OCI-LY7 (cell line): Measurements from ENCODE around the gene MYO16. TPM values are rescaled to one million over a fixed set of nuclear protein-coding genes. Genes with fewer than 3 reads are reported as not detected.
A peak's percentile ranks its signal among the peaks of the same experiment; 100 is the strongest.

Source experiments
- BruUV-seq: library from RNA; stranded (reverse); fragments of 400-500 nt; replicated peaks from 2 replicates; lab custom pipeline; 2021; lab: Mats Ljungman, UMichigan
- CTCF ChIA-PET: fragments of 300-600 bp; sonication (Branson Sonifier 250); formaldehyde crosslinking; loops from one replicate; lab custom pipeline; 2022; ENCODE audit warnings: antibody characterized with exemption; ENCODE audit not compliant: unreplicated experiment; lab: Charles Lee
- POLR2A ChIA-PET: fragments of 300-600 bp; sonication (Branson Sonifier 250); formaldehyde crosslinking; loops from one replicate; lab custom pipeline; 2022; ENCODE audit warnings: antibody characterized with exemption; lab: Charles Lee
- DNase-seq: peaks from one replicate; pipeline ENCODE4 v3.0.0-alpha.2; 2015; ENCODE audit warnings: low spot score
- H2AFZ ChIP-seq: fragments of 200-600 bp; sonication (generic), shearing (Covaris generic); 2 replicates; pipeline ENCODE4 v1.6.1; 2014; ENCODE audit warnings: mild to moderate bottlenecking, antibody characterized with exemption, low read length, moderate library complexity
- H3K27ac ChIP-seq: fragments of 200-600 bp; sonication (generic); 2 replicates; pipeline ENCODE4 v1.5.1; 2014; ENCODE audit warnings: mixed run types, low read depth, mild to moderate bottlenecking, moderate library complexity, low read length, inconsistent platforms; ENCODE audit not compliant: poor library complexity, severe bottlenecking
- H3K36me3 ChIP-seq: fragments of 200-600 bp; sonication (generic); 2 replicates; pipeline ENCODE4 v1.6.1; 2014; ENCODE audit warnings: mild to moderate bottlenecking, antibody characterized with exemption, low read length, moderate library complexity, mixed read lengths; ENCODE audit not compliant: insufficient read depth
- H3K4me1 ChIP-seq: fragments of 200-600 bp; sonication (generic); 2 replicates; pipeline ENCODE4 v1.5.1; 2014; ENCODE audit warnings: mild to moderate bottlenecking, low read length; ENCODE audit not compliant: insufficient read depth, poor library complexity, severe bottlenecking
- H3K4me2 ChIP-seq: fragments of 200-600 bp; sonication (generic); 2 replicates; pipeline ENCODE4 v1.6.1; 2014; ENCODE audit warnings: mild to moderate bottlenecking, low read length
- H3K4me3 ChIP-seq: fragments of 200-600 bp; sonication (generic); 2 replicates; pipeline ENCODE4 v1.5.1; 2014; ENCODE audit warnings: mild to moderate bottlenecking, low read depth, low read length; ENCODE audit not compliant: poor library complexity, severe bottlenecking
- H3K79me2 ChIP-seq: fragments of 200-600 bp; sonication (generic); 2 replicates; pipeline ENCODE4 v1.6.1; 2016; ENCODE audit warnings: low read depth, mild to moderate bottlenecking, low read length, moderate library complexity, mixed read lengths; ENCODE audit not compliant: insufficient read depth
- H3K9me2 ChIP-seq: fragments of 200-600 bp; sonication (generic); 2 replicates; pipeline ENCODE4 v1.6.1; 2016; ENCODE audit warnings: mild to moderate bottlenecking, low read length, mixed read lengths; ENCODE audit not compliant: insufficient read depth
- H3K9me3 ChIP-seq: fragments of 200-600 bp; sonication (generic); 2 replicates; pipeline ENCODE4 v1.6.1; 2014; ENCODE audit warnings: mild to moderate bottlenecking, mixed run types, low read length, mixed read lengths
- H4K20me1 ChIP-seq: fragments of 200-600 bp; sonication (generic); 2 replicates; pipeline ENCODE4 v1.6.1; 2014; ENCODE audit warnings: mild to moderate bottlenecking, antibody characterized with exemption, low read length, moderate library complexity, mixed read lengths; ENCODE audit not compliant: insufficient read depth
- CTCF ChIP-seq: fragments of 200-600 bp; sonication (generic); conservative IDR thresholded peaks from 2 replicates; pipeline ENCODE4 v1.5.1; 2014; ENCODE audit warnings: mild to moderate bottlenecking, antibody characterized with exemption, low read length, moderate library complexity, mixed read lengths
- EZH2phosphoT487 ChIP-seq: fragments of 200-600 bp; sonication (generic); IDR thresholded peaks from 2 replicates; pipeline ENCODE4 v1.6.1; 2018; ENCODE audit warnings: low read depth, borderline replicate concordance, mild to moderate bottlenecking, mixed run types, antibody characterized with exemption, low read length, moderate library complexity, mixed read lengths
- intact Hi-C: fragments of 100-400 bp; cut with micrococcal nuclease; formaldehyde crosslinking; loops from one replicate; pipeline ENCODE4 v1.10.0; 2022; ENCODE audit not compliant: unreplicated experiment
- total RNA-seq, 2 experiments: library from RNA; depleted of rRNA in 1 of 2; stranded (reverse); fragments of >200 nt in 1 of 2; shearing (Covaris generic) in 1 of 2; gene quantifications; 2 replicates each; pipeline ENCODE4 v1.2.3, GENCODE V29; 2014 to 2022

Gene MYO16
- total RNA-seq, 2 experiments from 2014 or later = 0.06 TPM; not detected in 1

DNA sequence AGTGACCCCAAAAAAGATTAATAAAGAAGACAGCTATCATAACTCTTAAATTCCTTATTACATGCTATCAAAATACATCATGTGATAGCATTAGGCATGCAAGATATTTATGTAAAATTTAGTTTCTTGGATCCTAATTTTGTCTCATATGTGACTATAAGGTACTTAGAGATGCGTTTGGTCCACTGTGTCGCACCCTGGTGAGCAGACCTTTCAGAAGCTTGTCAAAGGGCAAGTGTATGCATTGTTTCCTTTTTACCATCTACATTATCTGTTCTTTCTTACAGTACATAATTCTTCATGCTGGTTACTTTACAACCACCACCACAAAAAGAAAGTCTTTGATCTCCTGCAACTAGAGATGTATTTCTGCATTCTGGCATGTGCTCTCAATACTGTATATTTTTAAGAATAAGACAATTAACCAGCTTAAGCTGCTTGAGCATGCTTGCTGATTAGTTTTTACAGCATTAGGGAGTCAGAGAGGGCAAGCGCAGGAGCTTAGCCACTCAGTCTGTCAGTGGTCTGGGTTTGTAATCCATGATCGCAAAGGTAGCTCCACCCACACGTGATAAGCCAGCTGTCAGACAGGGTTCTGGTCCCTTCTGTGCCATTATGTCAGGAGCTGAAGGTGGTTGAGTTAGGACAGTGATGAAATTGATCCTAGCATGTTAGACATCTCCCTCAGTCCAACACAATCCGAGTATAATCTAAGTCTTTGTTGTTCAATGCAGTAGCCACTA, 500.9 kb downstream of the MYO16 start:
- TF ChIP-seq CTCF (no peak), EZH2phosphoT487 (no peak)
- DNase-seq = no peak
- Histone ChIP-seq H3K9me2 (no peaks in the 10 kb centered on the region), H3K27ac (no peak overlapping the region), H3K4me2 (peak overlapping the region; percentile 74), H3K9me3 (no peaks in the 10 kb centered on the region), H4K20me1 (no peaks in the 10 kb centered on the region), H3K4me1 (peaks cover 55% of the 10 kb centered on the region), H2AFZ (no peak overlapping the region), H3K79me2 (no peaks in the 10 kb centered on the region), H3K36me3 (no peaks in the 10 kb centered on the region), H3K4me3 (no peak overlapping the region)
- ChIA-PET POLR2A (interaction anchor here (0.6 kb wide), 2 partner anchors 61 to 754 kb away, joined by 3 read pairs; no protein-coding TSS in a partner anchor), CTCF (no interaction called here)
- no TSS peak for BruUV-seq
- intact Hi-C loops = loop anchor here (10.0 kb wide), 1 partner anchor 655 kb away; the partner anchor contains the start of gene IRS2

DNA sequence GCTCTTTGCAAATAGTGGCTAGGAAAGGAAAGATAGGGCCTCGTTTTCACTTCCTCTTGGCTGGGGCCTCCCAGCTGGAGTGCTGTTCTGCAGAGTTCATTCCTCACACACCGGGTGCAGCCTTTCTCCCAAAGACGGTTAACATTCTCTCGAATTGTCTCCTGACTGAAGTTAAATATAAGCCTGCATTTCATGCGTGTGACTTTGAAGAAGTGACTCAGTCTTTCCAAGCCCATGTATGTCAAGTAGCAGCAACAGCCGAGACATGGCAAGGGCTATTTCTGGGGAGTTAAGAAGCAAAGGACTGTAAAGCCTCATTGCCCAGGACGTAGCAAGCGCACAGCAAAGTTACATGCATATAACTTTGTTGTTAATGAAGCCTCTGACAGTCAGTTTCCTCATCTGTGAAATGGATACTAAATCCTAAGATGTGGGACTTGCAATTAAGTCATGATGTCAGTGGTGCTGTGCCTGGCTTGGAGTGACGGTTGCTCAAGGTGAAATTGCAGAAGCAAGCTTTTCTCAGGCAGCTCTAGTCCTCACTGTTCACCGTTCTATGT, 502.4 kb downstream of the MYO16 start:
- DNase-seq = peak; percentile 58
- H3K4me2 ChIP-seq = peak overlapping the region; percentile 74
- ChIA-PET CTCF (no interaction called here), POLR2A (no interaction called here)
- peaks cover 60% of the 10 kb centered on the region for H3K4me1 ChIP-seq
- intact Hi-C loops = loop anchor here (10.0 kb wide), 1 partner anchor 653 kb away; the partner anchor contains the start of gene IRS2
- no peaks in the 10 kb centered on the region for H3K79me2 ChIP-seq
- no peaks in the 10 kb centered on the region for H3K9me2 ChIP-seq
- peak overlapping the region; percentile 43; the same call in 1 of the 2 replicates for H2AFZ ChIP-seq
- H3K36me3 ChIP-seq = no peaks in the 10 kb centered on the region
- H3K4me3 ChIP-seq = peak overlapping the region; percentile 46
- BruUV-seq = no TSS peak
- H3K9me3 ChIP-seq = no peaks in the 10 kb centered on the region
- H4K20me1 ChIP-seq = no peaks in the 10 kb centered on the region
- H3K27ac ChIP-seq = peak overlapping the region; percentile 61
- no peak for TF ChIP-seq EZH2phosphoT487
- TF ChIP-seq CTCF = no peak
